ENCODE measurements around the gene SLC18B1. TPM values are rescaled to one million over a fixed set of nuclear protein-coding genes. Genes with fewer than 3 reads are reported as not detected.

SLC18B1 gene
- total RNA-seq, 1 experiment from 2014 or later, result 19.5 TPM

GRCh38 chr6:132742495-132742894 is 55.9 kb downstream of the SLC18B1 start:
- Mint-ChIP-seq H3K9me3 (ENCODE audit: unreplicated experiment) (no peaks in the 10 kb centered on the region), H3K36me3 (ENCODE audit: insufficient read depth, unreplicated experiment) (no peaks in the 10 kb centered on the region), H3K27me3 (ENCODE audit: insufficient read depth, unreplicated experiment) (no peaks in the 10 kb centered on the region), H3K4me1 (ENCODE audit: insufficient read depth, unreplicated experiment) (peaks cover 24% of the 10 kb centered on the region), H3K4me3 (ENCODE audit: unreplicated experiment) (no peak overlapping the region), H3K27ac (ENCODE audit: low read depth, unreplicated experiment) (no peak overlapping the region)
- TF ChIP-seq CTCF (IDR thresholded peaks at IDR 0.05; ENCODE audit: unreplicated experiment), result no peak
- ChIA-PET CTCF (interaction anchor here (0.6 to 1.4 kb wide), 4 partner anchors 11 to 1206 kb away, joined by 3 to 4 read pairs (median 4); partner anchors contain the start of gene SLC18B1), POLR2A (interaction anchor here (1.6 kb wide), 1 partner anchor 22 kb away, joined by 7 read pairs; no protein-coding TSS in a partner anchor)
- DNase-seq (ENCODE audit: unreplicated experiment), result no peak
- intact Hi-C loops (cut with micrococcal nuclease), result no loop called here
- BruUV-seq (replicated peaks), result no TSS peak

GRCh38 chr6:132741281-132741680 is 57.2 kb downstream of the SLC18B1 start:
- DNase-seq (ENCODE audit: unreplicated experiment), result no peak
- intact Hi-C loops (cut with micrococcal nuclease), result no loop called here

DNA sequence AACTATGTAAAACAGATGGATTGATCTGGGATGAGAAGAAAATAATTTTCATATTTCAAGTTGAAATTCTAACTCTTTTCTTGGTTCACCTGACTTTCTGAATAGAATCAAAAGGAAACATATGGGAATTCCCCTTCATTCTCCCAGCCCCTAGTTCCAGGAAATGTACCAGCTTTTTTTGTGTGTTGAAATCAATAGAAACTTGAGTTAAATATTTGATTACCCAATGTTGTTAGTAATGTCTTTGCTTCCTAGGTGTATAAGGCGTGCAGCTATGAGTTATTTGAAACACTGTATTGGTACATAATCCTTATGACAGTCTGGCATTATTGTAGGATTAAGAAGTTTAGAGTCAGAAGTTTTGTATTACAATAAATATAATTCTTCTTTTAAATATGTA is 62.2 kb downstream of the SLC18B1 start:
- BruUV-seq (replicated peaks), result no TSS peak
- ChIA-PET POLR2A (interaction anchor here (0.6 to 6.0 kb wide), 12 partner anchors 10 to 223 kb away, joined by 3 to 52 read pairs (median 4); partner anchors contain the start of genes RPS12, SLC18B1, STX7 and VNN2), CTCF (interaction anchor here (1.1 kb wide), 1 partner anchor 28 kb away, joined by 4 read pairs; no protein-coding TSS in a partner anchor)
- DNase-seq (ENCODE audit: unreplicated experiment), result peak; percentile 81
- Mint-ChIP-seq H3K36me3 (ENCODE audit: insufficient read depth, unreplicated experiment) (no peaks in the 10 kb centered on the region), H3K27ac (ENCODE audit: low read depth, unreplicated experiment) (peak overlapping the region; percentile 86), H3K4me3 (ENCODE audit: unreplicated experiment) (no peak overlapping the region), H3K27me3 (ENCODE audit: insufficient read depth, unreplicated experiment) (no peaks in the 10 kb centered on the region), H3K4me1 (ENCODE audit: insufficient read depth, unreplicated experiment) (peaks cover 39% of the 10 kb centered on the region), H3K9me3 (ENCODE audit: unreplicated experiment) (no peaks in the 10 kb centered on the region)
- TF ChIP-seq CTCF (IDR thresholded peaks at IDR 0.05; ENCODE audit: unreplicated experiment), result no peak
- intact Hi-C loops (cut with micrococcal nuclease), result loop anchor here (2.0 kb wide), 1 partner anchor 63 kb away; the partner anchor contains the start of gene SLC18B1

More at GRCh38 chr6:132741281-132741680, 57.2 kb downstream of the SLC18B1 start:
- Mint-ChIP-seq H3K27me3 (ENCODE audit: insufficient read depth, unreplicated experiment) (no peaks in the 10 kb centered on the region), H3K36me3 (ENCODE audit: insufficient read depth, unreplicated experiment) (no peaks in the 10 kb centered on the region), H3K27ac (ENCODE audit: low read depth, unreplicated experiment) (no peak overlapping the region), H3K4me3 (ENCODE audit: unreplicated experiment) (no peak overlapping the region), H3K9me3 (ENCODE audit: unreplicated experiment) (no peaks in the 10 kb centered on the region), H3K4me1 (ENCODE audit: insufficient read depth, unreplicated experiment) (peaks cover 34% of the 10 kb centered on the region)
- TF ChIP-seq CTCF (IDR thresholded peaks at IDR 0.05; ENCODE audit: unreplicated experiment), result no peak
- ChIA-PET CTCF (interaction anchor here (1.1 to 1.3 kb wide), 2 partner anchors 31 to 44 kb away, joined by 3 to 4 read pairs; no protein-coding TSS in a partner anchor), POLR2A (interaction anchor here (0.7 to 1.6 kb wide), 2 partner anchors 23 to 108 kb away, joined by 3 to 7 read pairs; no protein-coding TSS in a partner anchor)
- BruUV-seq (replicated peaks), result no TSS peak

GRCh38 chr6:132734694-132735236 is 63.7 kb downstream of the SLC18B1 start:
- peaks cover 38% of the 10 kb centered on the region for H3K4me1 Mint-ChIP-seq (ENCODE audit: insufficient read depth, unreplicated experiment)
- H3K36me3 Mint-ChIP-seq (ENCODE audit: insufficient read depth, unreplicated experiment), result no peaks in the 10 kb centered on the region
- peak overlapping the region; percentile 59 for H3K4me3 Mint-ChIP-seq (ENCODE audit: unreplicated experiment)
- H3K9me3 Mint-ChIP-seq (ENCODE audit: unreplicated experiment), result no peaks in the 10 kb centered on the region
- peak overlapping the region; percentile 86 for H3K27ac Mint-ChIP-seq (ENCODE audit: low read depth, unreplicated experiment)
- intact Hi-C loops (cut with micrococcal nuclease), result loop anchor here (2.0 kb wide), 1 partner anchor 48 kb away; no protein-coding TSS in a partner anchor
- ChIA-PET POLR2A (interaction anchor here (0.6 to 6.0 kb wide), 16 partner anchors 9 to 1218 kb away, joined by 3 to 52 read pairs (median 5); partner anchors contain the start of genes RPS12, SLC18B1, STX7 and VNN2), CTCF (interaction anchor here (0.8 to 1.4 kb wide), 6 partner anchors 9 to 77 kb away, joined by 3 to 5 read pairs (median 4); partner anchors contain the start of gene SLC18B1)
- no peaks in the 10 kb centered on the region for H3K27me3 Mint-ChIP-seq (ENCODE audit: insufficient read depth, unreplicated experiment)
- BruUV-seq (replicated peaks), result no TSS peak
- TF ChIP-seq CTCF (IDR thresholded peaks at IDR 0.05; ENCODE audit: unreplicated experiment), result peak; percentile 15
- peak; percentile 94 for DNase-seq (ENCODE audit: unreplicated experiment)
